Activated CD4-positive, alpha-beta memory T cell treated with anti-CD3 and anti-CD28 coated beads for 36 hours (primary cell): ENCODE measurements around the gene FUT8. TPM values are rescaled to one million over a fixed set of nuclear protein-coding genes. Genes with fewer than 3 reads are reported as not detected.

Source experiments
- CTCF ChIA-PET: fragments of 350-600 bp; sonication (Branson Sonifier 250); formaldehyde crosslinking; loops from one replicate; lab custom pipeline; 2021; ENCODE audit warnings: antibody characterized with exemption, inconsistent platforms; lab: Charles Lee
- POLR2A ChIA-PET: fragments of 350-600 bp; sonication (Branson Sonifier 250); formaldehyde crosslinking; loops from one replicate; lab custom pipeline; 2021; ENCODE audit warnings: antibody characterized with exemption; lab: Charles Lee
- DNase-seq: peaks from one replicate; pipeline ENCODE4 v3.0.0-alpha.2; 2020
- H3K27ac Mint-ChIP-seq: one replicate; pipeline ENCODE4 v1.8.0; 2021; ENCODE audit warnings: mixed read lengths
- H3K27me3 Mint-ChIP-seq: one replicate; pipeline ENCODE4 v1.8.0; 2021; ENCODE audit warnings: mixed read lengths
- H3K36me3 Mint-ChIP-seq: one replicate; pipeline ENCODE4 v1.8.0; 2021; ENCODE audit warnings: mixed read lengths
- H3K4me1 Mint-ChIP-seq: one replicate; pipeline ENCODE4 v1.8.0; 2021; ENCODE audit warnings: low read depth, mixed read lengths
- H3K4me3 Mint-ChIP-seq: one replicate; pipeline ENCODE4 v1.8.0; 2021; ENCODE audit warnings: mild to moderate bottlenecking, mixed read lengths
- H3K9me3 Mint-ChIP-seq: one replicate; pipeline ENCODE4 v1.8.0; 2021; ENCODE audit warnings: mixed read lengths
- intact Hi-C: fragments of 100-400 bp; cut with micrococcal nuclease; formaldehyde crosslinking; loops from one replicate; pipeline ENCODE4 v1.15.1; 2023
- total RNA-seq, 2 experiments: library from RNA; stranded (reverse); gene quantifications; one replicate each; pipeline ENCODE4 v1.2.3, GENCODE V29; 2021

The FUT8 gene
- total RNA-seq, 2 experiments from 2014 or later = 50.7 to 51.4 TPM

DNA sequence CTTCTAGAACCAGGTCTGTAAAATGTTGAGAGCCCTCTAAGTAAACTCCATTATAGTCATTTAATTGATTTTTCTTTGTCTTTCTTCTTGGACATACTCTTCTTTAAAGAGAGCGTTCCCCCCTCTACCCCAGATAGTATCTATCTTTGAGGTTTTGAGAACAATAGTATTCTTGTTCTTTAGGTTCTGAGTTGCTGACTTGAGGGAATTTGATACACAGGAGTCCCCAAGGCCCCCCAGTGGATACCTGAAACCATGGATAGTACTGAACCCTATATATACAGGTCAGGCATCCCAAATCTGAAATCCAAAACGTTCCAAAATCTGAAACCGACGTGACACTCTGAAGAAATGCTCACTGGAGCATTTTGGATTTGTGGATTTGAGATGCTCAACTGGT lies 65.5 kb downstream of the FUT8 start:
- Mint-ChIP-seq H3K36me3 (peaks cover 12% of the 10 kb centered on the region), H3K27me3 (no peaks in the 10 kb centered on the region), H3K4me3 (no peak overlapping the region), H3K27ac (no peak overlapping the region), H3K4me1 (peaks cover 66% of the 10 kb centered on the region), H3K9me3 (no peaks in the 10 kb centered on the region)
- ChIA-PET CTCF (interaction anchor here (0.8 to 1.2 kb wide), 3 partner anchors 63 to 347 kb away, joined by 3 to 4 read pairs (median 3); no protein-coding TSS in a partner anchor), POLR2A (interaction anchor here (0.7 to 1.1 kb wide), 2 partner anchors 13 to 14 kb away, joined by 3 to 4 read pairs; no protein-coding TSS in a partner anchor)
- DNase-seq = no peak
- intact Hi-C loops = loop anchor here (5.0 kb wide), 3 partner anchors 41 to 329 kb away; no protein-coding TSS in a partner anchor

DNA sequence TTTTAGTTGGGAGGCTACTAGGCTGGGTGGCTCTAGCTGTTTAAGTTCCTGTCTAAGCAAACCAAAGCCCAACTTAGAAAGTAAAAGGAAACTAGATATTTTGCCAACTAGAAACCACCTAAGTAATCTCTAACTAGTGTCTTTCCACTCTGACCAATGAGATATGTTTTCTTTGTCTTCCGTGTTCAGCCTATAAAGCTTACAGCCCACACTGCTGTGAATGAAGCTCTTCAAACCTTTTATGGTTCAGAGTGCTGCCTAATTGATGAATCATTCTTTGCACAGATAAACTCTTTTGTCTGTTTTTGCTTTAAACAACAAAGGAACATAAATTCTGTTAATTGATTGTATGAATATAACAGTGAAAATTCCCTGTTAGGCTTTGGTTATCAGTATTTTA lies 66.1 kb downstream of the FUT8 start:
- ChIA-PET POLR2A (interaction anchor here (0.7 kb wide), 1 partner anchor 13 kb away, joined by 3 read pairs; no protein-coding TSS in a partner anchor), CTCF (interaction anchor here (0.7 to 1.2 kb wide), 3 partner anchors 63 to 346 kb away, joined by 3 to 4 read pairs (median 3); no protein-coding TSS in a partner anchor)
- Mint-ChIP-seq H3K4me1 (peaks cover 70% of the 10 kb centered on the region), H3K9me3 (no peaks in the 10 kb centered on the region), H3K36me3 (peaks cover 12% of the 10 kb centered on the region), H3K4me3 (no peak overlapping the region), H3K27ac (no peak overlapping the region), H3K27me3 (no peaks in the 10 kb centered on the region)
- intact Hi-C loops = loop anchor here (5.0 kb wide), 3 partner anchors 41 to 329 kb away; no protein-coding TSS in a partner anchor
- no peak for DNase-seq

GRCh38 chr14:65479386-65479785 lies 66.9 kb downstream of the FUT8 start:
- peaks cover 73% of the 10 kb centered on the region for H3K4me1 Mint-ChIP-seq
- intact Hi-C loops = loop anchor here (5.0 kb wide), 3 partner anchors 42 to 328 kb away; no protein-coding TSS in a partner anchor
- H3K9me3 Mint-ChIP-seq = no peaks in the 10 kb centered on the region
- H3K27ac Mint-ChIP-seq = no peak overlapping the region
- peaks cover 12% of the 10 kb centered on the region for H3K36me3 Mint-ChIP-seq
- CTCF ChIA-PET = interaction anchor here (0.7 kb wide), 1 partner anchor 163 kb away, joined by 3 read pairs; no protein-coding TSS in a partner anchor
- no peak for DNase-seq
- H3K4me3 Mint-ChIP-seq = no peak overlapping the region
- H3K27me3 Mint-ChIP-seq = no peaks in the 10 kb centered on the region
- POLR2A ChIA-PET = no interaction called here

GRCh38 chr14:65482757-65483438 lies 70.4 kb downstream of the FUT8 start:
- DNase-seq = no peak
- Mint-ChIP-seq H3K9me3 (no peaks in the 10 kb centered on the region), H3K27ac (no peak overlapping the region), H3K27me3 (no peaks in the 10 kb centered on the region), H3K4me3 (no peak overlapping the region), H3K4me1 (peaks cover 63% of the 10 kb centered on the region), H3K36me3 (peaks cover 12% of the 10 kb centered on the region)
- CTCF ChIA-PET = interaction anchor here (1.1 kb wide), 1 partner anchor 68 kb away, joined by 3 read pairs; no protein-coding TSS in a partner anchor
- intact Hi-C loops = no loop called here
- POLR2A ChIA-PET = interaction anchor here (0.6 kb wide), 3 partner anchors 11 to 384 kb away, joined by 3 read pairs; no protein-coding TSS in a partner anchor

DNA sequence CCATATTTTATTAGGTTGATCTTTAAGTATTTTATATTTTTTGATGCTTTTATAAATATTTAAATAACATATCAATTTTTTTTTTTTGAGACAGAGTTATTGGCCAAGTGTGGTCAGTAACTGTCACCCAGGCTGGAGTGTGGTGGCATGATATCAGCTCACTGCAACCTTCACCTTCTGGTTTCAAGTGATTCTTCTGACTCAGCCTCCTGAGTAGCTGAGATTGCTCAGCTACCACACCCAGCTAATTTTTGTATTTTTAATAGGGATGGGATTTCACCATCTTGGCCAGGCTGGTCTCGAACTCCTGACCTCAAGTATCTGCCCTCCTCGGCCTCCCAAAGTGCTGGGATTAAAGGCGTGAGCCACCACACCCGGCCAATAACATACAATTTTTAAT lies 71.1 kb downstream of the FUT8 start:
- ChIA-PET POLR2A (no interaction called here), CTCF (no interaction called here)
- H3K9me3 Mint-ChIP-seq = no peaks in the 10 kb centered on the region
- intact Hi-C loops = no loop called here
- H3K36me3 Mint-ChIP-seq = peaks cover 12% of the 10 kb centered on the region
- H3K27me3 Mint-ChIP-seq = no peaks in the 10 kb centered on the region
- no peak overlapping the region for H3K4me3 Mint-ChIP-seq
- no peak overlapping the region for H3K27ac Mint-ChIP-seq
- no peak for DNase-seq
- peaks cover 63% of the 10 kb centered on the region for H3K4me1 Mint-ChIP-seq

DNA sequence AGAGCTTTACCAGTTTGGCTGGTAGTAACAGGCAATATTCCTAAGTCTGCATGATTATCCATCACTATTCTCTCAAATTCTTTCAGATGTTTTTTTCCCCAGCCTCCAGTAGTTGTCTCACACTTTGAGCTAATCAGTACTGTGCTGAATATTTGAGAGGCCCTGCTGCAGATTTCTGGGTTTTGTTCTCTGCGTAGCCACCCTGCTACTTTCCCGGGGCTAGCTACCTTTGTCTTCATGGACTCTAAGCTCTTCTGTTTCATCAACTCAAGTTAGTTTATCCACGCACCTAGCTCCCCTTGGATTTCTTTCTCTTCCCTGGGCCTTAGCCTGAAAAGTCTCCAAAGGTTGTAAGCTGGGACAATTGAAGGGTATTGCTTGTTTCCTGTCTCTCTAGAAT lies 73.0 kb downstream of the FUT8 start:
- peaks cover 9% of the 10 kb centered on the region for H3K36me3 Mint-ChIP-seq
- POLR2A ChIA-PET = no interaction called here
- H3K27ac Mint-ChIP-seq = no peak overlapping the region
- no peak for DNase-seq
- intact Hi-C loops = no loop called here
- no peak overlapping the region for H3K4me3 Mint-ChIP-seq
- H3K9me3 Mint-ChIP-seq = no peaks in the 10 kb centered on the region
- H3K4me1 Mint-ChIP-seq = peaks cover 57% of the 10 kb centered on the region
- CTCF ChIA-PET = interaction anchor here (1.0 kb wide), 1 partner anchor 586 kb away, joined by 5 read pairs; no protein-coding TSS in a partner anchor
- H3K27me3 Mint-ChIP-seq = no peaks in the 10 kb centered on the region

GRCh38 chr14:65486863-65487262 lies 74.3 kb downstream of the FUT8 start:
- Mint-ChIP-seq H3K36me3 (peaks cover 10% of the 10 kb centered on the region), H3K27ac (no peak overlapping the region), H3K9me3 (no peaks in the 10 kb centered on the region), H3K4me1 (peaks cover 53% of the 10 kb centered on the region), H3K27me3 (no peaks in the 10 kb centered on the region), H3K4me3 (no peak overlapping the region)
- ChIA-PET CTCF (interaction anchor here (1.1 to 1.4 kb wide), 3 partner anchors 16 to 583 kb away, joined by 4 to 6 read pairs (median 5); no protein-coding TSS in a partner anchor), POLR2A (no interaction called here)
- DNase-seq = no peak
- intact Hi-C loops = no loop called here

- ChIA-PET CTCF (interaction anchor here (1.1 to 1.4 kb wide), 2 partner anchors 17 to 582 kb away, joined by 4 to 5 read pairs; no protein-coding TSS in a partner anchor), POLR2A (no interaction called here)
- no peak overlapping the region for H3K4me3 Mint-ChIP-seq
- H3K9me3 Mint-ChIP-seq = no peaks in the 10 kb centered on the region
- no peak overlapping the region for H3K27ac Mint-ChIP-seq
- peaks cover 44% of the 10 kb centered on the region for H3K4me1 Mint-ChIP-seq
- intact Hi-C loops = no loop called here
- peaks cover 14% of the 10 kb centered on the region for H3K36me3 Mint-ChIP-seq
- H3K27me3 Mint-ChIP-seq = no peaks in the 10 kb centered on the region
- no peak for DNase-seq
Measured at GRCh38 chr14:65487783-65488494, 75.4 kb downstream of the FUT8 start.

DNA sequence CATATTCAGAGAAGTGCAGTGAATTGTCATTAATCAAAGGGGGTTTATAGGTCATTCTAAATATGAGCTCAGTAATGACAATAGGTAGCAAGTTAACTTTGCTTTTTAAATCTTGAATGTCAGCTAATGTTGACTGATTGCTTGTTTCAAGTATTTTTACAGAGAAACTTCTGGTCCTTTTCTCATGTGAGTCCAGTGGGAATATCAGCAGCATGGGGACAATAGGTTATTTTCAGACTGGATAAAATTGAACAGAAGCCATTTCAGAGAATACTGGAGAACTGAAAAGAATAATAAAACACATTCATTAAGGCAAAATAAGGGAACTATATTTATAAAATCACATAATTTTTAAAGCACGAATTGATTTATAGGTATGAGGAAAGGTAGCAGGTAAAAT lies 78.7 kb downstream of the FUT8 start:
- Mint-ChIP-seq H3K9me3 (peaks cover 4% of the 10 kb centered on the region), H3K27ac (no peak overlapping the region), H3K36me3 (peaks cover 20% of the 10 kb centered on the region), H3K4me3 (no peak overlapping the region), H3K27me3 (no peaks in the 10 kb centered on the region), H3K4me1 (peaks cover 32% of the 10 kb centered on the region)
- ChIA-PET POLR2A (interaction anchor here (0.6 kb wide), 1 partner anchor 13 kb away, joined by 3 read pairs; no protein-coding TSS in a partner anchor), CTCF (interaction anchor here (2.0 kb wide), 1 partner anchor 15 kb away, joined by 5 read pairs; no protein-coding TSS in a partner anchor)
- DNase-seq = no peak
- intact Hi-C loops = no loop called here

- ChIA-PET CTCF (interaction anchor here (0.6 kb wide), 2 partner anchors 50 to 1743 kb away, joined by 3 to 4 read pairs; no protein-coding TSS in a partner anchor), POLR2A (interaction anchor here (0.7 kb wide), 1 partner anchor 15 kb away, joined by 4 read pairs; no protein-coding TSS in a partner anchor)
- no peak overlapping the region for H3K27ac Mint-ChIP-seq
- no peaks in the 10 kb centered on the region for H3K27me3 Mint-ChIP-seq
- no peak overlapping the region for H3K4me3 Mint-ChIP-seq
- peaks cover 10% of the 10 kb centered on the region for H3K9me3 Mint-ChIP-seq
- peaks cover 35% of the 10 kb centered on the region for H3K4me1 Mint-ChIP-seq
- intact Hi-C loops = no loop called here
- H3K36me3 Mint-ChIP-seq = peaks cover 27% of the 10 kb centered on the region
- DNase-seq = no peak
Measured at GRCh38 chr14:65492266-65492665, 79.7 kb downstream of the FUT8 start.

DNA sequence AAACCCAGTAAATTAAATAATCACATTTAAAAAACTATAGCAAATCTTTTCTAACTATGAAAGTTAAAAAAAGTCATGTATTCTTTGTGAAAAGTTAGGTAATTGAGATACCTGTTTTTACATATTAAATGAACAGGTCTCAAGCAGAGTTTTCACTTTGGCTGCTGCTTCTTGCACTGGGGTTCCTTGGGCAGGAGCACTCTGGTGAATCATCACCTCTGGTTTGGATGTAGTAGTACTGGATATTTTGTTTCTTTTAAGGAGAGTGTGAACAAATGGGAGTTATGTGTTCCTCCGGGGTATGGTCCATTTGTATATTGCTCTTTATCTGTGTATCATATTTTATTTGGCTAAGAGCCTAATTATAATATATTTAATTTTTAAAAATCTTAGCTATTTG lies 82.7 kb downstream of the FUT8 start:
- DNase-seq = no peak
- CTCF ChIA-PET = no interaction called here
- peaks cover 31% of the 10 kb centered on the region for H3K4me1 Mint-ChIP-seq

More for the DNA sequence above, 82.7 kb downstream of the FUT8 start:
- Mint-ChIP-seq H3K27me3 (no peaks in the 10 kb centered on the region), H3K36me3 (peaks cover 24% of the 10 kb centered on the region), H3K9me3 (peaks cover 10% of the 10 kb centered on the region), H3K4me3 (no peak overlapping the region), H3K27ac (no peak overlapping the region)
- intact Hi-C loops = no loop called here
- POLR2A ChIA-PET = no interaction called here
